ENCODE data around the gene IL1RAP. TPM values are rescaled to one million over a fixed set of nuclear protein-coding genes. Genes with fewer than 3 reads are reported as not detected.

Gene IL1RAP, protein sequence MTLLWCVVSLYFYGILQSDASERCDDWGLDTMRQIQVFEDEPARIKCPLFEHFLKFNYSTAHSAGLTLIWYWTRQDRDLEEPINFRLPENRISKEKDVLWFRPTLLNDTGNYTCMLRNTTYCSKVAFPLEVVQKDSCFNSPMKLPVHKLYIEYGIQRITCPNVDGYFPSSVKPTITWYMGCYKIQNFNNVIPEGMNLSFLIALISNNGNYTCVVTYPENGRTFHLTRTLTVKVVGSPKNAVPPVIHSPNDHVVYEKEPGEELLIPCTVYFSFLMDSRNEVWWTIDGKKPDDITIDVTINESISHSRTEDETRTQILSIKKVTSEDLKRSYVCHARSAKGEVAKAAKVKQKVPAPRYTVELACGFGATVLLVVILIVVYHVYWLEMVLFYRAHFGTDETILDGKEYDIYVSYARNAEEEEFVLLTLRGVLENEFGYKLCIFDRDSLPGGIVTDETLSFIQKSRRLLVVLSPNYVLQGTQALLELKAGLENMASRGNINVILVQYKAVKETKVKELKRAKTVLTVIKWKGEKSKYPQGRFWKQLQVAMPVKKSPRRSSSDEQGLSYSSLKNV
- total RNA-seq, result 6.0 and 6.9 TPM in 2 replicates

GRCh38 chr3:190513409-190514370, at the start of gene IL1RAP:
Gene IL1RAP, plus strand, starts transcription at chr3:190514085. Its CDS starts 50,205 bp downstream, at chr3:190564290.

Other genes with a start within 250 kb of the IL1RAP start
- gene CLDN1, start 191.6 kb upstream of the IL1RAP start, total RNA-seq, result 0.48 and 1.3 TPM in 2 replicates
- gene CLDN16, start 125.9 kb upstream of the IL1RAP start, total RNA-seq, result under 0.01 TPM in 2 replicates
- not detected in 2 replicates for gene TMEM207, start 64.2 kb upstream of the IL1RAP start, total RNA-seq